LNCaP clone FGC (cell line): ENCODE results near the gene NETO1.
A peak's percentile ranks its signal among the peaks of the same experiment; 100 is the strongest.

Source experiments
- DNase-seq: peaks from one replicate; pipeline ENCODE4 v3.0.0-alpha.2; 2011; ENCODE audit warnings: low read depth
- H3K4me3 ChIP-seq: 2 replicates; pipeline ENCODE4 v1.5.1; 2011; ENCODE audit warnings: mild to moderate bottlenecking, low read depth, low read length, control low read depth
- CTCF ChIP-seq: IDR thresholded peaks from 2 replicates; pipeline ENCODE4 v1.5.1; 2012; ENCODE audit warnings: mild to moderate bottlenecking; ENCODE audit not compliant: control insufficient read depth, insufficient read depth; ENCODE audit errors: extremely low read depth

The NETO1 gene

GRCh38 chr18:72895548-72895947 lies 27.8 kb upstream of the NETO1 start:
- H3K4me3 ChIP-seq, result no peak overlapping the region
- no peak for DNase-seq
- TF ChIP-seq CTCF, result no peak

DNA sequence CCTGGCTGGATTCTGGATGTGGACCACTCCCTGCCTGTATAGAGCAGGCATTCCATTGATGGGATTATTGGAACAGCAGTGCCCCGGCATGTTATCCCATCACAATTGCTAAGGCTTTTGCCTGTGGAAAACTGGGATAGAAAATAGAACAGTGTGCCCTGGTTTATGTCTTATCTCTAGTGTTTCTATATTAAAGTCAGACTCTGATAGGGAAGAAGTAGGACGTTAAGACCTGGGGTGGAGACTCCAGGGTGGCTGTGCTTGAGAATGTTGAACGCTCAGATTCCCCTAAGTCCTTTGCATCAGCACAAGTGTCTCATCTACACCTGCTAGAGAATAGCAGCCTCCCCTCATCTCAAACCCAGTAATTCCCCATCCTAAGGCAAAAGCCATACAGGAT lies 10.8 kb upstream of the NETO1 start:
- no peak for DNase-seq
- TF ChIP-seq CTCF, result no peak
- no peak overlapping the region for H3K4me3 ChIP-seq

DNA sequence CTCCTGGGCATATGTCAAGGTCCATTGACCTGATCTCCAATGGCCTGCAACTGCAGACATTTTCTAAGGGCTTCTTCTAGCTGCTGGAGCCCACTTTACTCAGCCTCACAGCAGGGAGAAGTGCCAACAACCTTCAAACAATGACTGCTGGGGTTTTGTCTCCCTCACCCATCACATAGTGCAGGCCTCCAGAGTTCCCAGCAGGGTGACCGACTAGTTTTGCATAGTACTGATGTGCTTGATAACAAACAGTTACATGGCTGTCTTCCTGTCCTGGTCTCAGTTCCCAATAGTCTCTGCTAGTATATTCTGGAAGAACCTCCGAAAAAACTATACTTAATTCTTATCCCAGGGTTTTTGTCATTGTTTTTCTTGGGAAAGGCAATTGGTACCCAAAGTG lies 10.4 kb upstream of the NETO1 start:
- DNase-seq, result no peak
- H3K4me3 ChIP-seq, result no peak overlapping the region
- no peak for TF ChIP-seq CTCF

- TF ChIP-seq CTCF, result no peak
- H3K4me3 ChIP-seq, result no peak overlapping the region
- no peak for DNase-seq
Measured at GRCh38 chr18:72871091-72871490, 3.3 kb upstream of the NETO1 start.

DNA sequence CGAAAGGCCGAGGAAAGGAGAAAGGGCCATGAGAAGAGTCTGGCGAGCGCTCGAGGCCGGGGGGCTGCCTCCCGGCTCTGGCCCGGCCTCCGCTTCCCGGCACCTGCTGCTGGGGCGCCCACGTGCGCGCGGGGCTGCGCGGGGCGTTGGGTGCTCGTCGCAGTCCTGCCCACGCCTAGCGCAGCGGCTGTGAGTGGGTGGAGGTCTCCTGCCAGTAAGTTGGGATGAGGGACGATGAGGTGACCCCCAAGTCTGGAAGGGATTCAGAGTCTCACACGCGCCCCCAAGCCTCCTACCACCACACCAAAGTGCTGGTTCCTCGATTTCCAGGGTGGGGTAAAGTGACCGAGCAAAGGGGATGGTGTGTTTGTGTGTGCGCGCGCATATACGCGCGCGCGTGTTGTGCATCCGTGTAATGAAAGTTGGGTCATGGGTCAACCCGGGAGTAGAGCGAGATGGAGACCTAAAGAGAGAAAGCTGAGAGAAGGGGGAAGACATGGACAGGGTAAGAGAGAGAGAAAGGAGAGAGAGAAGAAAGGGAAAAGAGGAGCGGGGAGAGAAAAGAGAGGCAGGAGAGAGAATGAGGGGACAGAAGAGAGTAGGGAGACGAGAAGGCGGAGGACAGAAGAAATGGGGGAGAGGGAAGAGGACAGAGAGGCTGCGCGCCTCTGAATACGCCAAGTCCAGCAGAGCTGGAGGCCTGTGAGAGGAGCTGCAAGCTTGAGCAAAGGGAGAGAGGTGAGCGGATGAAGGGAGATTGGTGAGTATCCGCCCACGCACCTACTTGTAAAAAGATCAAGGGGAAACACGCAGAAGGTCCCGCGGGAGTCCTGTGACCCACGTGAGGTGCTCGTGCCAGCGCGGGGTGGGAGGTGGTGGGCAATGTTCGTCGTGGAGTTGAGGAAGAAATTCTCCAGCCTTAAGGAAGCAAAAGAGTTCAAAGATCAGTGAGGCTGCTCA lies 1.7 kb upstream of the NETO1 start:
- no peak for TF ChIP-seq CTCF
- no peak for DNase-seq
- H3K4me3 ChIP-seq, result peak overlapping the region; percentile 79

DNA sequence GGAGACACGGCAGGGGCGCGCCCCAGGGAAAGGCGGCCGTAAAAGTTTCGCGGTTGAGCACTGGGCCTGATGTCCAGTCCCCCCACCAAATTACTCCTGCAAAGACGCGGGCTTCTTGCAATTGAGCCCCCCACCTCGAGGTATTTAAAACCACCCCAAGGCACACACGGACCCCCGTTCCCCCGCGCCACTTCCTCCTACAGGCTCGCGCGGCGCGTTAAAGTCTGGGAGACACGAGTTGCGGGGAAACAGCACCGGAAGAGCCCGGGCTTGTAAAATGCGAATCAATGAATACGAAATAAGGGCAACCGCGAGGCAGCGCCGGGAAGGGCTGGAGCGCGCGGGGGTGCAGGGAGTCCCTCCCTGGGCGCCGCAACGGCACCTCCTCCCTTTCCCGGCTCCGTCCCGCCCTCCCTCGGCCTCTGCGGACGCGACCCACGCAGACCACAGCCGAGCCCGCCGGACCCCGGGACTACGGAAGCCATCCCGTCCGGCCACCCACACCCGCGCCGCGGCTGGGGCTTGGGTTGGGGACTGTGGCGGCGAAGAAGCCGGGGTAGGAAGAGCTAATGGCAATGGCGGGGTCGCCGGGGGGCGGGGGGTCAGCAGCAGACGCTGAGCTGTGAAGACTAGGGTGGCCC lies 918 bp upstream of the NETO1 start:
- TF ChIP-seq CTCF, result no peak
- H3K4me3 ChIP-seq, result peak overlapping the region; percentile 79
- no peak for DNase-seq
